GM12891 (cell line): ENCODE measurements around the gene TEPSIN.
A peak's percentile ranks its signal among the peaks of the same experiment; 100 is the strongest.

ENCODE experiments used
- DNase-seq: peaks from one replicate; pipeline ENCODE4 v3.0.0; 2011; ENCODE audit warnings: low spot score; ENCODE audit not compliant: insufficient read length
- FAIRE-seq: peaks from 2 replicates; lab custom pipeline; 2011; peaks lifted over from hg19 to GRCh38; lab: Jason Lieb, UNC
- PAX5 ChIP-seq: IDR thresholded peaks from 2 replicates; pipeline ENCODE4 v1.6.1; 2011; ENCODE audit warnings: low read length, moderate library complexity, mild to moderate bottlenecking; ENCODE audit not compliant: insufficient read depth, severe bottlenecking
- POLR2A ChIP-seq: IDR thresholded peaks from 2 replicates; pipeline ENCODE4 v1.6.1; 2011; ENCODE audit warnings: low read depth, low read length, control low read depth
- POLR2AphosphoS5 ChIP-seq: IDR thresholded peaks from 2 replicates; pipeline ENCODE4 v1.6.1; 2011; ENCODE audit warnings: low read depth, low read length, control low read depth
- POU2F2 ChIP-seq: IDR thresholded peaks from 2 replicates; pipeline ENCODE4 v1.6.1; 2011; ENCODE audit warnings: low read depth, mild to moderate bottlenecking, control low read depth, low read length, moderate library complexity
- SPI1 ChIP-seq: IDR thresholded peaks from 2 replicates; pipeline ENCODE4 v1.6.1; 2011; ENCODE audit warnings: low read depth, low read length, control low read depth
- TAF1 ChIP-seq: IDR thresholded peaks from 2 replicates; pipeline ENCODE4 v1.6.1; 2011; ENCODE audit warnings: low read depth, low read length, control low read depth

The TEPSIN gene

GRCh38 chr17:81239714-81240555, 1.1 kb upstream of the TEPSIN start:
- DNase-seq (no peak), FAIRE-seq (no peak)
- TF ChIP-seq POLR2AphosphoS5 (0 out of 2 replicates have a peak, but pooled peaks have one; percentile 24), POLR2A (peak; percentile 36; the same call in 1 of the 2 replicates), SPI1 (no peak)

- no peak for DNase-seq
- no peak for TF ChIP-seq SPI1
- TF ChIP-seq POU2F2 = no peak
- no peak for TF ChIP-seq POLR2AphosphoS5
- TF ChIP-seq PAX5 = no peak
- no peak for TF ChIP-seq TAF1
- TF ChIP-seq POLR2A = no peak
- no peak for FAIRE-seq
Observed at GRCh38 chr17:81238490-81238814, 403 bp downstream of the TEPSIN start.

GRCh38 chr17:81237591-81238489, 1.0 kb downstream of the TEPSIN start:
- no peak for DNase-seq
- TF ChIP-seq POU2F2 (peak; percentile 22; the same call in 1 of the 2 replicates), TAF1 (no peak)
- peak; percentile 81 for FAIRE-seq

GRCh38 chr17:81236784-81237183, 2.1 kb downstream of the TEPSIN start:
- TF ChIP-seq TAF1 (no peak), PAX5 (no peak), POLR2A (no peak), SPI1 (no peak), POLR2AphosphoS5 (no peak), POU2F2 (no peak)
- DNase-seq (no peak), FAIRE-seq (no peak)

GRCh38 chr17:81235822-81236740, 2.8 kb downstream of the TEPSIN start:
- no peak for FAIRE-seq
- no peak for DNase-seq
- TF ChIP-seq PAX5 = no peak
- no peak for TF ChIP-seq POLR2A
- no peak for TF ChIP-seq TAF1
- TF ChIP-seq POLR2AphosphoS5 = no peak
- no peak for TF ChIP-seq POU2F2
- no peak for TF ChIP-seq SPI1

DNA sequence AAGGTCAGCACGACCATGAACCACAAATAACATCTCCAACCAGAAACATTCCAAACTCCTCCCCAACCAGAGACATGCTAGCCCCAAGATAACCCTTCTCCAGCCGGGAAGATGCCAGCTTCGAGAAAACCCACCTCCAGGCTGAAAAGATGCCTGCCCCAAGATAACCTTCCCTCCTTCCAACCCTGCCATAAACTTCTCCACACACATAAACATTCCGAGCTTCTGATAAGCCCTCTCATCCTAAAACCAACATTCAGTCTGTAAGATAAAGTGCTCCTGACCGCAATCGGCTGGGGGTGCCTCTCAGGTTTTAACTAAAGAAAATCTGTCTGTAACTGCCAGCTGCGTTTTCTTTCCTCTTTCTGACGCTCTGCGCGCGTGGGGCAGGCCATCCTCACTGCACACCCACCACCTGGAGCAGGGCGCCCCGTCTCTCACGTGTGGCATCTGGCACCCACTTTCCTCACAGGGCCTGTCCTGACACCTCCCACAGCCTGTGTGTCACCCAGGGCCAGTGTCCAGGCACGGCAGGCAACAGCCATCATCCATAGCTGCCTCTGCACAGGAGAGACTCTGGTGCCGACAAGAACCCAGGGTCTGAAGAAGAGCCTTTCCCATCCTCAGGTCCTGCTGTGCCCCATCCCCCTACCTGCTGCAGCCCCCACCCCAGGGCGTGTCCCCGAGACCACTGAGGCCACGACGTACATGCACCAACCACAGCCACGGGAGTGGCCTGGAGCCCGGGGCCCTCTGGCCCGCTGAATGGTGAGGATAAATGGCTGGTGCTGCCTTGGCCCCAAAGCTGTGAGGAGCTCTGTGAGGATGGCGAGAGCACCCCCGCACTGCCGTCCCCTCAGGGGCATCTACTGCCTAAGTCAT, 3.7 kb downstream of the TEPSIN start:
- TF ChIP-seq SPI1 (no peak), PAX5 (no peak), TAF1 (no peak), POLR2AphosphoS5 (no peak), POLR2A (no peak), POU2F2 (no peak)
- DNase-seq = no peak
- FAIRE-seq = no peak

DNA sequence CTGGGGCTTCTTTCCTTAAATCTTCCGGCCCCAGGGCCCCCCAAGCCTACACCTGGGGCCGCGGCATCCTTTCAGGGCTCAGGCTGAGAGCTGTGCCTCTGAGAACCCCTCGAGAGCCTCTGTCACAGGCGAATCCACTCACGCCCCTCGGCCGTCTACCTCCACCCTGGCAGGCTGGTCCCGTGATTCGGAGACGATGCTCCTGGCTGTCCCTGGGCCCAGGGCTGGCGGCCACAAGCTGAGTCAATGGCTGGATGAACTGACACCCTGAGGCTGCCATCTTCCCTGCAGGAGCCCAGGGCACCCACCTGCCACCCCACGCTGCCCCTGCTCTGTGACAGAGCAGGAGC, 4.4 kb downstream of the TEPSIN start:
- FAIRE-seq = no peak
- DNase-seq = no peak
- no peak for TF ChIP-seq POU2F2
- no peak for TF ChIP-seq POLR2A
- TF ChIP-seq TAF1 = no peak
- TF ChIP-seq PAX5 = no peak

- FAIRE-seq = no peak
- TF ChIP-seq PAX5 (no peak), POU2F2 (no peak), TAF1 (no peak), POLR2A (no peak), SPI1 (no peak), POLR2AphosphoS5 (no peak)
- DNase-seq = no peak
Observed at GRCh38 chr17:81233811-81234505, 4.9 kb downstream of the TEPSIN start.
